ENCODE measurements around the gene LY86. TPM values are rescaled to one million over a fixed set of nuclear protein-coding genes. Genes with fewer than 3 reads are reported as not detected.

The LY86 gene
- total RNA-seq, 1 experiment from 2014 or later: not detected

- no peaks in the 10 kb centered on the region for H3K79me1 ChIP-seq (ENCODE audit: insufficient read depth, low read depth, low read length, poor library complexity, severe bottlenecking)
- no peaks in the 10 kb centered on the region for H4K20me1 ChIP-seq (ENCODE audit: control insufficient read depth, insufficient read depth, insufficient read length)
- no peak overlapping the region for H3T11ph ChIP-seq (ENCODE audit: low read length)
- H3K9me3 Mint-ChIP-seq: peaks cover 0 to 3% of the 10 kb centered on the region in 2 experiments; a peak in 2 of 5 replicates
- no peaks in the 10 kb centered on the region for H3K23me2 ChIP-seq (ENCODE audit: insufficient read length, low read depth, low read length, poor library complexity, severe bottlenecking)
- H3K27ac Mint-ChIP-seq: no peak overlapping the region
- H3K36me3 Mint-ChIP-seq (ENCODE audit: insufficient read depth in 1 of 3, low read depth in 3 of 3): peaks cover 0 to 1% (median 0%) of the 10 kb centered on the region in 3 experiments; a peak in 1 of 7 replicates
- H3K23ac ChIP-seq (ENCODE audit: insufficient read length, low read depth, low read length): no peak overlapping the region
- H2BK5ac ChIP-seq (ENCODE audit: insufficient read length, low read length): no peak overlapping the region
- H2AFZ ChIP-seq (ENCODE audit: low read length): no peak overlapping the region
- no peak overlapping the region for H2BK15ac ChIP-seq (ENCODE audit: low read depth, low read length)
- no peak overlapping the region for H3K4me2 ChIP-seq (ENCODE audit: insufficient read depth, insufficient read length, low read length)
- no peak for TF ChIP-seq CTCF (conservative IDR thresholded peaks at IDR 0.05)
- no peaks in the 10 kb centered on the region for H3K79me2 ChIP-seq (ENCODE audit: insufficient read depth, low read length)
- no peak overlapping the region for H3K4ac ChIP-seq (ENCODE audit: low read depth, low read length)
- H4K8ac ChIP-seq (replicated peaks; ENCODE audit: insufficient read length, low read depth, low read length): no peak overlapping the region
- no peak overlapping the region for H2BK120ac ChIP-seq (ENCODE audit: low read depth, low read length, poor library complexity, severe bottlenecking)
- H2AK5ac ChIP-seq (ENCODE audit: insufficient read length, low read length): no peak overlapping the region
- H4K91ac ChIP-seq (ENCODE audit: insufficient read length, low read depth, low read length): no peak overlapping the region
- H2BK20ac ChIP-seq (ENCODE audit: low read depth, low read length, poor library complexity, severe bottlenecking): no peak overlapping the region
- no peak overlapping the region for H3K27ac ChIP-seq (ENCODE audit: insufficient read length, low read depth, low read length)
- H3K4me1 Mint-ChIP-seq: peaks cover 0 to 2% of the 10 kb centered on the region in 2 experiments; a peak in 2 of 4 replicates
- no peaks in the 10 kb centered on the region for H3K9me3 ChIP-seq (ENCODE audit: control insufficient read depth, low read depth, low read length)
- DNase-seq: no peak
- no peak overlapping the region for H3K9ac ChIP-seq (ENCODE audit: extremely low read depth, insufficient read length, low read length)
- H3K4me3 Mint-ChIP-seq: no peak overlapping the region
- H3K27me3 ChIP-seq (ENCODE audit: insufficient read depth, low read length): no peaks in the 10 kb centered on the region
- no CpG with 5 or more reads among the region's 4 CpGs for WGBS (ENCODE audit: extremely low coverage, insufficient read length, low lambda C conversion rate)
- no peaks in the 10 kb centered on the region for H3K4me1 ChIP-seq (ENCODE audit: insufficient read depth, low read length)
- peaks cover 5% of the 10 kb centered on the region for H3K27me3 Mint-ChIP-seq (ENCODE audit: low read depth)
- no peak overlapping the region for H3K56ac ChIP-seq (ENCODE audit: insufficient read length, low read depth, low read length)
- H3K18ac ChIP-seq (ENCODE audit: insufficient read length, low read depth, low read length): no peak overlapping the region
- no peak overlapping the region for H3K14ac ChIP-seq (ENCODE audit: insufficient read depth, low read length)
- no peak overlapping the region for H4K5ac ChIP-seq (ENCODE audit: insufficient read length, low read depth, low read length)
- no peak overlapping the region for H2BK12ac ChIP-seq (ENCODE audit: insufficient read length, low read depth, low read length)
Measured at GRCh38 chr6:6557504-6557839, 31.0 kb upstream of the LY86 start.

Data from H9 (cell line).